Measurements from ENCODE around the gene MPO. TPM values are rescaled to one million over a fixed set of nuclear protein-coding genes. Genes with fewer than 3 reads are reported as not detected.

MPO gene
- total RNA-seq, 1 experiment from 2014 or later = not detected

- no peak overlapping the region for H3K4ac ChIP-seq (ENCODE audit: low read depth, low read length)
- H2BK5ac ChIP-seq (ENCODE audit: insufficient read length, low read length) = no peak overlapping the region
- H3K27me3 ChIP-seq (ENCODE audit: insufficient read depth, low read length) = no peaks in the 10 kb centered on the region
- no peak overlapping the region for H4K91ac ChIP-seq (ENCODE audit: insufficient read length, low read depth, low read length)
- no peak overlapping the region for H2BK120ac ChIP-seq (ENCODE audit: low read depth, low read length, poor library complexity, severe bottlenecking)
- H2BK12ac ChIP-seq (ENCODE audit: insufficient read length, low read depth, low read length) = no peak overlapping the region
- no peaks in the 10 kb centered on the region for H4K20me1 ChIP-seq (ENCODE audit: control insufficient read depth, insufficient read depth, insufficient read length)
- no peak overlapping the region for H3K23ac ChIP-seq (ENCODE audit: insufficient read length, low read depth, low read length)
- no peak overlapping the region for H3K9ac ChIP-seq (ENCODE audit: extremely low read depth, insufficient read length, low read length)
- no peaks in the 10 kb centered on the region for H3K79me1 ChIP-seq (ENCODE audit: insufficient read depth, low read depth, low read length, poor library complexity, severe bottlenecking)
- H3K4me1 ChIP-seq (ENCODE audit: insufficient read depth, low read length) = no peaks in the 10 kb centered on the region
- no peaks in the 10 kb centered on the region for H3K9me3 ChIP-seq (ENCODE audit: control insufficient read depth, low read depth, low read length)
- Mint-ChIP-seq H3K4me3 (no peak overlapping the region), H3K27ac (no peak overlapping the region), H3K4me1 (no peaks in the 10 kb centered on the region), H3K9me3 (no peaks in the 10 kb centered on the region), H3K27me3 (ENCODE audit: low read depth) (peaks cover 62% of the 10 kb centered on the region), H3K36me3 (ENCODE audit: insufficient read depth in 1 of 3, low read depth in 3 of 3) (no peaks in the 10 kb centered on the region)
- no peak for DNase-seq
- H2BK20ac ChIP-seq (ENCODE audit: low read depth, low read length, poor library complexity, severe bottlenecking) = no peak overlapping the region
- H2AK5ac ChIP-seq (ENCODE audit: insufficient read length, low read length) = no peak overlapping the region
- no peak overlapping the region for H3K56ac ChIP-seq (ENCODE audit: insufficient read length, low read depth, low read length)
- no peak overlapping the region for H4K8ac ChIP-seq (replicated peaks; ENCODE audit: insufficient read length, low read depth, low read length)
- no peak overlapping the region for H4K5ac ChIP-seq (ENCODE audit: insufficient read length, low read depth, low read length)
- H3K4me2 ChIP-seq (ENCODE audit: insufficient read depth, insufficient read length, low read length) = no peak overlapping the region
- H3K18ac ChIP-seq (ENCODE audit: insufficient read length, low read depth, low read length) = no peak overlapping the region
- WGBS (ENCODE audit: extremely low coverage, insufficient read length, low lambda C conversion rate) = no CpG with 5 or more reads among the region's 6 CpGs
- H3K27ac ChIP-seq (ENCODE audit: insufficient read length, low read depth, low read length) = no peak overlapping the region
- no peaks in the 10 kb centered on the region for H3K23me2 ChIP-seq (ENCODE audit: insufficient read length, low read depth, low read length, poor library complexity, severe bottlenecking)
- no peak overlapping the region for H3K14ac ChIP-seq (ENCODE audit: insufficient read depth, low read length)
- no peak for TF ChIP-seq CTCF (conservative IDR thresholded peaks at IDR 0.05)
- H2BK15ac ChIP-seq (ENCODE audit: low read depth, low read length) = no peak overlapping the region
- H3T11ph ChIP-seq (ENCODE audit: low read length) = no peak overlapping the region
- H2AFZ ChIP-seq (ENCODE audit: low read length) = no peak overlapping the region
- no peaks in the 10 kb centered on the region for H3K79me2 ChIP-seq (ENCODE audit: insufficient read depth, low read length)
Measured at GRCh38 chr17:58264407-58265103, 16.2 kb downstream of the MPO start.
